Type B pancreatic cell (in vitro differentiated cells): ENCODE data around the gene SLC29A3. TPM values are rescaled to one million over a fixed set of nuclear protein-coding genes. Genes with fewer than 3 reads are reported as not detected.
A peak's percentile ranks its signal among the peaks of the same experiment; 100 is the strongest.

ENCODE experiments used
- DNase-seq: peaks from one replicate; pipeline ENCODE4 v3.0.0; 2021; ENCODE audit warnings: mixed read lengths; ENCODE audit not compliant: unreplicated experiment; ENCODE audit errors: extremely low spot score
- H3K27ac Mint-ChIP-seq: 2 replicates; pipeline ENCODE4 v1.8.0; 2021; ENCODE audit warnings: mild to moderate bottlenecking, mixed read lengths
- H3K27me3 Mint-ChIP-seq: 2 replicates; pipeline ENCODE4 v1.8.0; 2021; ENCODE audit warnings: mixed read lengths
- H3K36me3 Mint-ChIP-seq: 2 replicates; pipeline ENCODE4 v1.8.0; 2021; ENCODE audit warnings: mixed read lengths
- H3K4me1 Mint-ChIP-seq: one replicate; pipeline ENCODE4 v1.8.0; 2021; ENCODE audit warnings: mixed read lengths; ENCODE audit not compliant: unreplicated experiment
- H3K4me3 Mint-ChIP-seq: 2 replicates; pipeline ENCODE4 v1.8.0; 2021; ENCODE audit warnings: mild to moderate bottlenecking, mixed read lengths
- H3K9me3 Mint-ChIP-seq: 2 replicates; pipeline ENCODE4 v1.8.0; 2021; ENCODE audit warnings: mixed read lengths
- total RNA-seq: library from RNA; stranded (reverse); gene quantifications from 2 replicates; pipeline ENCODE4 v1.2.1, GENCODE V29; 2021; ENCODE audit warnings: low replicate concordance
- TF ChIP-seq, protein P1 (sequence below): fragments of 200-600 bp; sonication (generic); conservative IDR thresholded peaks from 2 replicates; pipeline ENCODE4 v1.5.0; 2021; ENCODE audit warnings: antibody characterized with exemption, mild to moderate bottlenecking

SLC29A3 gene
- total RNA-seq, 1 donor from 2014 or later, result 8.8 TPM

GRCh38 chr10:71281646-71282322 lies 37.3 kb upstream of the SLC29A3 start:
- H3K27ac Mint-ChIP-seq, result no peak overlapping the region
- TF ChIP-seq, protein P1, sequence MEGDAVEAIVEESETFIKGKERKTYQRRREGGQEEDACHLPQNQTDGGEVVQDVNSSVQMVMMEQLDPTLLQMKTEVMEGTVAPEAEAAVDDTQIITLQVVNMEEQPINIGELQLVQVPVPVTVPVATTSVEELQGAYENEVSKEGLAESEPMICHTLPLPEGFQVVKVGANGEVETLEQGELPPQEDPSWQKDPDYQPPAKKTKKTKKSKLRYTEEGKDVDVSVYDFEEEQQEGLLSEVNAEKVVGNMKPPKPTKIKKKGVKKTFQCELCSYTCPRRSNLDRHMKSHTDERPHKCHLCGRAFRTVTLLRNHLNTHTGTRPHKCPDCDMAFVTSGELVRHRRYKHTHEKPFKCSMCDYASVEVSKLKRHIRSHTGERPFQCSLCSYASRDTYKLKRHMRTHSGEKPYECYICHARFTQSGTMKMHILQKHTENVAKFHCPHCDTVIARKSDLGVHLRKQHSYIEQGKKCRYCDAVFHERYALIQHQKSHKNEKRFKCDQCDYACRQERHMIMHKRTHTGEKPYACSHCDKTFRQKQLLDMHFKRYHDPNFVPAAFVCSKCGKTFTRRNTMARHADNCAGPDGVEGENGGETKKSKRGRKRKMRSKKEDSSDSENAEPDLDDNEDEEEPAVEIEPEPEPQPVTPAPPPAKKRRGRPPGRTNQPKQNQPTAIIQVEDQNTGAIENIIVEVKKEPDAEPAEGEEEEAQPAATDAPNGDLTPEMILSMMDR, result no peak
- no peaks in the 10 kb centered on the region for H3K36me3 Mint-ChIP-seq
- no peak overlapping the region for H3K4me3 Mint-ChIP-seq
- H3K4me1 Mint-ChIP-seq, result peaks cover 4% of the 10 kb centered on the region
- H3K27me3 Mint-ChIP-seq, result no peaks in the 10 kb centered on the region
- no peaks in the 10 kb centered on the region for H3K9me3 Mint-ChIP-seq
- DNase-seq, result no peak

DNA sequence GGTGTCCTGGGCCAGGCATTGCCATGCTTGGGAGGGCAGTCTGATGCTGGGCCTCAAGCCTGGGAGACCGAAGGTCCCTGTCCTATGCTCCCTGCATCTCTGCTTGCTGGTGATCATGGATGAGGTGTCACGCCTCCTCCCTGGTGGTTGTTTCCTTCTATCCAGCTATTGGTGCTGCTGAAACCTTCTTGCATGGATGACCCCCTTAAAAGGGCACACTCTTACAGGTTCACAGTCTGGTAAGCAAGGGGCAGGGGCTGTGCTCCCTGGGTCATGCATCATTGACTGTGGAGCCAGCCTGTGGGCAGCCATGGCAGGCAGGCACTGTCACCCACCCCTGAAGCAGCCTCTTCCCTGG lies 36.8 kb upstream of the SLC29A3 start:
- no peaks in the 10 kb centered on the region for H3K9me3 Mint-ChIP-seq
- peaks cover 4% of the 10 kb centered on the region for H3K4me1 Mint-ChIP-seq
- H3K27ac Mint-ChIP-seq, result no peak overlapping the region
- DNase-seq, result no peak
- no peak overlapping the region for H3K4me3 Mint-ChIP-seq
- no peaks in the 10 kb centered on the region for H3K27me3 Mint-ChIP-seq
- TF ChIP-seq, protein P1, result no peak
- no peaks in the 10 kb centered on the region for H3K36me3 Mint-ChIP-seq

GRCh38 chr10:71283410-71283809 lies 35.6 kb upstream of the SLC29A3 start:
- Mint-ChIP-seq H3K27ac (peak overlapping the region; percentile 10), H3K9me3 (no peaks in the 10 kb centered on the region)

GRCh38 chr10:71283876-71284275 lies 35.2 kb upstream of the SLC29A3 start:
- Mint-ChIP-seq H3K4me3 (no peak overlapping the region), H3K27ac (no peak overlapping the region), H3K4me1 (peaks cover 4% of the 10 kb centered on the region), H3K9me3 (no peaks in the 10 kb centered on the region), H3K27me3 (peaks cover 4% of the 10 kb centered on the region), H3K36me3 (peaks cover 5% of the 10 kb centered on the region)
- no peak for DNase-seq
- TF ChIP-seq, protein P1, result no peak

More at GRCh38 chr10:71283410-71283809, 35.6 kb upstream of the SLC29A3 start:
- Mint-ChIP-seq H3K4me1 (peaks cover 4% of the 10 kb centered on the region), H3K27me3 (peaks cover 4% of the 10 kb centered on the region), H3K4me3 (no peak overlapping the region), H3K36me3 (peaks cover 4% of the 10 kb centered on the region)
- no peak for DNase-seq
- TF ChIP-seq, protein P1, result no peak

DNA sequence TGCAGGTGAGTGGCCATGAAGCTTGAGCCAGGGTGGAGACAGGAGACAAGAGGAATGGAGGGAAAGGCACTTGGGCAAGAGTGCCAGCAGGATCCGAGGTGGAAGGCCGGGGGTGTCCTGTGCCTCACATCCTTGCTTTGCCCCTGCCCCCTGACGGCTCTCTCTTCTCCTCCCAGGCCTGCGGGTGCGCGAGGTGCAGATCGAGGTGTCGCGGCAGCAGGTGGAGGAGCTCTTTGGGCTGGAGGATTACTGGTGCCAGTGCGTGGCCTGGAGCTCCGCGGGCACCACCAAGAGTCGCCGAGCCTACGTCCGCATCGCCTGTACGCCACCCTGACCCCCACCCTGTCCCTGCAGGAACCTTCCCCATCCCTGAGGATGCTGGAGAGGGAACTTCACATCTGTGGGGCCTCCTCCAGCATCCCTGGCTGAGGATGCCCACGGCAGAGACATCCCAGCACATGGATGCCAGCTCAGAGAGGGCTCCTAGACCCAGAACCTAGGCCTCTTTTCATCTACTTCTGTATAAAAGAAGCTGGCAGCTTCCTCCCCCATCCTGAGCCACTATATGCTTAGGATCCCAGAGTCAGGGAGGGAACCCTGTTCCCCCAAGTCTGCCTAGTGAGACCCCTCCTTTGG lies 34.4 kb upstream of the SLC29A3 start:
- Mint-ChIP-seq H3K27me3 (peaks cover 4% of the 10 kb centered on the region), H3K27ac (no peak overlapping the region), H3K4me3 (no peak overlapping the region), H3K36me3 (peaks cover 5% of the 10 kb centered on the region), H3K4me1 (peaks cover 4% of the 10 kb centered on the region), H3K9me3 (no peaks in the 10 kb centered on the region)
- no peak for DNase-seq
- TF ChIP-seq, protein P1, result no peak
